Heart left ventricle (tissue), 16 donors: ENCODE data around the gene MEGF11. TPM values are rescaled to one million over a fixed set of nuclear protein-coding genes. Genes with fewer than 3 reads are reported as not detected.

ENCODE experiments used
- ATAC-seq, 4 donors: fragments of 200-7000 bp; cut with Tn5 transposase; one replicate each; pipeline ENCODE4 v1.9.1; 2020 to 2022; ENCODE audit warnings: moderate library complexity in 4 of 4, mild to moderate bottlenecking in 3 of 4, moderate number of reproducible peaks in 1 of 4
- DNase-seq, 5 donors: peaks; one replicate each; pipeline ENCODE4 v3.0.0-alpha.2; 2020
- H3K27ac ChIP-seq, 12 donors: fragments of 200-600 bp; sonication (generic) in 4 of 12; one replicate each; pipeline versions ENCODE4 v1.5.0 to v1.8.0; 2016 to 2022; ENCODE audit warnings: mild to moderate bottlenecking in 2 of 12
- H3K27me3 ChIP-seq, 9 donors: fragments of 200-600 bp; sonication (generic) in 2 of 9; one replicate each; pipeline versions ENCODE4 v1.5.1 to v1.8.0; 2016 to 2022; ENCODE audit warnings: mild to moderate bottlenecking in 3 of 9
- H3K36me3 ChIP-seq, 9 donors: fragments of 200-600 bp; sonication (generic) in 2 of 9; one replicate each; pipeline versions ENCODE4 v1.5.0 to v1.8.0; 2018 to 2022; ENCODE audit warnings: mild to moderate bottlenecking in 2 of 9
- H3K4me1 ChIP-seq, 12 donors: fragments of 200-600 bp; sonication (generic) in 4 of 12; one replicate each; pipeline versions ENCODE4 v1.5.0 to v1.8.0; 2016 to 2022; ENCODE audit warnings: mild to moderate bottlenecking in 3 of 12
- H3K4me3 ChIP-seq, 12 donors: fragments of 200-600 bp; sonication (generic) in 4 of 12; one replicate each; pipeline versions ENCODE4 v1.5.0 to v1.8.0; 2017 to 2022; ENCODE audit warnings: mild to moderate bottlenecking in 9 of 12, moderate library complexity in 4 of 12
- H3K9me3 ChIP-seq, 12 donors: fragments of 200-600 bp; sonication (generic) in 4 of 12; one replicate each; pipeline versions ENCODE4 v1.5.0 to v1.8.0; 2016 to 2022; ENCODE audit warnings: mild to moderate bottlenecking in 1 of 12
- POLR2A ChIP-seq, 2 donors: fragments of 450-650 bp; IDR thresholded peaks; one replicate each; pipeline ENCODE4 v1.6.1; 2017; ENCODE audit warnings: antibody characterized with exemption in 2 of 2, mild to moderate bottlenecking in 2 of 2, moderate library complexity in 2 of 2
- WGBS, 4 donors: extraction: QIAGEN DNeasy Blood & Tissue Kit in 2 of 4; methylation state at CpG; one replicate each; pipeline versions ENCODE4 v1.1.5 to v1.1.7; 2013 to 2018; 5-methylcytosine and 5-hydroxymethylcytosine counted together
- intact Hi-C, 10 donors: fragments of 100-400 bp; cut with DNase I; formaldehyde crosslinking; loops; one replicate each; pipeline versions ENCODE4 v1.11.1 to v1.14.2; 2022
- polyA plus RNA-seq, 2 donors: library from polyadenylated mRNA; stranded (reverse); fragments of 200-250 nt; gene quantifications; one replicate each; pipeline ENCODE4 v1.2.3, GENCODE V29; 2013
- total RNA-seq, 9 donors: library from RNA; depleted of rRNA in 2 of 9; stranded (reverse); fragments of >200 nt in 2 of 9; fragmentation: NEBNext Ultra II Directional in 3 of 9; extraction: Animal tissue kit (Norgen Biotek cat#: 25700) in 3 of 9; gene quantifications; one replicate each; pipeline versions ENCODE4 v1.1.0 to v1.2.4, GENCODE V29; 2016 to 2023
- TF ChIP-seq, protein P1 (sequence below), 12 donors: fragments of 200-600 bp; sonication (generic) in 4 of 12; IDR thresholded peaks; one replicate each; pipeline versions ENCODE4 v1.5.0 to v1.8.0; 2018 to 2022; ENCODE audit warnings: antibody characterized with exemption in 12 of 12, mild to moderate bottlenecking in 5 of 12
- donor health status: ischemic (EF 13 %, LVEDD 7.1; RV severe dilation, severe dysfunction).
- donor health status: healthy with polysubstance abuse.
- donor health status: DM: no; HTN: yes; CAD: no.
- donor health status: DM: no; HTN: no; CAD: no.
- donor health status: ischemic (EF 25% LVEDD 6.9; RV normal size, moderate dysfunction).
- donor health status: ischemic (EF 25% LVEDD 5.7; RV mildly dilated, moderate dysfunction).
- donor health status: healthy.
- donor health status: DM: yes; HTN: yes; CAD: no.
- donor health status: ischemic (EF 35%, LVEDD 5.7; RV mildly dilated, moderate dysfunction).
- donor health status: nonischemic (EF 11% LVEDD 7.7; RV severe dilation, severe dysfunction).
- donor health status: DM: yes; HTN: yes; CAD: no.
- donor health status: PGD.
- donor health status: ischemic (EF 29% LVEDD 5.4; RV normal size, mild dysfunction).
- donor health status: nonischemic (EF 23%, LVEDD 6.1; RV moderate dilation, normal function).

The MEGF11 gene
- total and polyA plus RNA-seq, 11 donors, result 0.07 TPM; not detected in 10

DNA sequence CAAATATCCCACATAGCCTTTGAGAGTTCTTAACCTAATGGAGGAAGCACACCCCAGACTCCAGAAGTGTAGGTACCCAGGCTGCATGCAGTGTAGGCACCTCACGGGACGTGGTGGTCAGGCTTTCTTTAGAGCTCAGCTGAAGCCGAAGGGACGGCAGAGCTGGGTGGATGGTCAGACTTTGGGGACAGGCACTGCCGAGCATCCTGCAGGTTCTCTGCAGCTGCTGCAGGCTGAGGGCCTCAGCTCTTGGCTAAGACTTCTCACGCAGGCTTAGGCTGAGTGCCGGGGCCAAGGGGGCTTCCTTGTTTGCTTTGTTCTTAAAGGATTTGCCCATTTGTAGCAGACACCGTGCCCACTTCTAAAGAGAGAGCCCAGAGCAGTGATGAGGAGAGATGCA is 207.2 kb downstream of the MEGF11 start:
- Histone ChIP-seq H3K27ac (no peak overlapping the region), H3K27me3 (peaks cover 0 to 26% (median 2%) of the 10 kb centered on the region in 9 donors), H3K9me3 (peaks cover 0 to 3% (median 0%) of the 10 kb centered on the region in 12 donors), H3K36me3 (no peaks in the 10 kb centered on the region), H3K4me1 (no peaks in the 10 kb centered on the region), H3K4me3 (no peak overlapping the region)
- DNase-seq (no peak), ATAC-seq (no peak)
- intact Hi-C loops, result no loop called here
- 76 to 85% (median 77%) methylated on average over 8 of the region's 8 CpGs for WGBS, 4 donors
- TF ChIP-seq, protein P1, sequence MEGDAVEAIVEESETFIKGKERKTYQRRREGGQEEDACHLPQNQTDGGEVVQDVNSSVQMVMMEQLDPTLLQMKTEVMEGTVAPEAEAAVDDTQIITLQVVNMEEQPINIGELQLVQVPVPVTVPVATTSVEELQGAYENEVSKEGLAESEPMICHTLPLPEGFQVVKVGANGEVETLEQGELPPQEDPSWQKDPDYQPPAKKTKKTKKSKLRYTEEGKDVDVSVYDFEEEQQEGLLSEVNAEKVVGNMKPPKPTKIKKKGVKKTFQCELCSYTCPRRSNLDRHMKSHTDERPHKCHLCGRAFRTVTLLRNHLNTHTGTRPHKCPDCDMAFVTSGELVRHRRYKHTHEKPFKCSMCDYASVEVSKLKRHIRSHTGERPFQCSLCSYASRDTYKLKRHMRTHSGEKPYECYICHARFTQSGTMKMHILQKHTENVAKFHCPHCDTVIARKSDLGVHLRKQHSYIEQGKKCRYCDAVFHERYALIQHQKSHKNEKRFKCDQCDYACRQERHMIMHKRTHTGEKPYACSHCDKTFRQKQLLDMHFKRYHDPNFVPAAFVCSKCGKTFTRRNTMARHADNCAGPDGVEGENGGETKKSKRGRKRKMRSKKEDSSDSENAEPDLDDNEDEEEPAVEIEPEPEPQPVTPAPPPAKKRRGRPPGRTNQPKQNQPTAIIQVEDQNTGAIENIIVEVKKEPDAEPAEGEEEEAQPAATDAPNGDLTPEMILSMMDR (IDR thresholded peaks at IDR 0.05), result no peak
- TF ChIP-seq POLR2A (IDR thresholded peaks at IDR 0.05), result no peak

DNA sequence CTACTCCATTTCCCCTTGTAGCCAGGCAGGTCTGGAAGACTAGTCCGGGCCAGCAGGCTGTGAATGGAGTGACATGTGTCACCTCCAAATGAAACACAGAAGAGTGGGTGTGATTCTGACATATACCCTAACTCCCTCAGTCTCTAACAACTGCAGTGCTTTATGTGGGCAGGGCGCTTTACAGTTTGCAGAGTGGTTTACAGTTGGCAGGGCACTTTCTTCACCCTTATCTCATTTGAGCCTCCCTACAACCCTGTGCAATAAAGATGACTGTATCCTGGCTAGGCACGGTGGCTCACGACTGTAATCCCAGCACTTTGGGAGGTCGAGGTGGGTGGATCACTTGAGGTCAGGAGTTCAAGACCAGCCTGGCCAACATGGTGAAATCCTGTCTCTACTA is 208.0 kb downstream of the MEGF11 start:
- H3K9me3 ChIP-seq, result peaks cover 0 to 3% (median 0%) of the 10 kb centered on the region in 12 donors
- DNase-seq (no peak), ATAC-seq (no peak)
- H3K4me1 ChIP-seq, result no peaks in the 10 kb centered on the region
- H3K36me3 ChIP-seq, result no peaks in the 10 kb centered on the region
- TF ChIP-seq POLR2A (IDR thresholded peaks at IDR 0.05), result no peak
- TF ChIP-seq, protein P1 (IDR thresholded peaks at IDR 0.05), result no peak
- H3K4me3 ChIP-seq, result no peak overlapping the region
- H3K27me3 ChIP-seq, result peaks cover 0 to 31% (median 4%) of the 10 kb centered on the region in 9 donors
- no peak overlapping the region for H3K27ac ChIP-seq
- intact Hi-C loops, result no loop called here
- WGBS, 4 donors, result 68 to 87% (median 77%) methylated on average over 5 of the region's 5 CpGs

DNA sequence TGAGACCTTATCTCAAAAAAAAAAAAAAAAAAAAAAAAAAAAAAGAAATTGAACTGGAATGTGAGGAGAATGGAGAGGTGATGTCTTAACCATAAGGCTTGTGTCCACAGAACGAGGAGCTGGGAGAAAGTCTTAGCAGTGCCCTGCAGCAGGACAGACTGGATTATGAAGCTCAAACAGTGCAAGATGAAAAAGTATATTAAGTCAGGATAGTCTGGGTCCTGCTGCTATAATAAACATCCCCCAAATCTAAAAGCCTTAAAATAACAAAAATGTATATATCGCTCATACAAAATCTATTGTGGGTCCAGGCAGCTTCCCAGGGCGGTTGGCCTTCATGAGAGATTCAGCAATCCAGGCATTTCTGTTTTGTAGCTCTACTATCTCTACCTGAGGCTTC is 208.7 kb downstream of the MEGF11 start:
- Histone ChIP-seq H3K9me3 (peaks cover 0 to 3% (median 0%) of the 10 kb centered on the region in 12 donors), H3K4me1 (no peaks in the 10 kb centered on the region), H3K27ac (no peak overlapping the region), H3K36me3 (no peaks in the 10 kb centered on the region), H3K4me3 (no peak overlapping the region), H3K27me3 (peaks cover 0 to 28% (median 4%) of the 10 kb centered on the region in 9 donors)
- no peak for DNase-seq
- 73 to 89% (median 84%) methylated on average over 3 of the region's 3 CpGs for WGBS, 4 donors
- intact Hi-C loops, result no loop called here
- TF ChIP-seq POLR2A (IDR thresholded peaks at IDR 0.05), result no peak
- TF ChIP-seq, protein P1 (IDR thresholded peaks at IDR 0.05), result no peak
- no peak for ATAC-seq

DNA sequence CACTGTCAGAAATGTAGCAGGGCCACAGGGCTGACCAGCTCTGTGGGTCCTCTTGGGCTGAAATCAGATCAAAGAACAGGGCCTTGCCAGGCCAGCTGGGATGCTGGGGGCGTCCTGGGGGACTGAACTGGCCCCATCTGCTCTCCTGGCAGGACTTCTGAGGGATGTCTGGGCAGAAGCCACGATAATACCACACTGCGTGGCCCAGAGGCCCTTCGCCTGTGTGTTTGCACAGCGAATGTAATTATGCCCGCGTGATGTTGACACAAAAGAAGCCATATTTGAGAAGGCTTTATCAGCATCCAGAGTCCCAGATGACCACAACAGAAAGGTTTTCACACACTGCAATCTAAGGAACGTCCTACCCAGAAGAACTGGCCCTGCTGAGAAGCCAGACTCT is 210.3 kb downstream of the MEGF11 start:
- H3K27ac ChIP-seq, result no peak overlapping the region
- no peak for DNase-seq
- TF ChIP-seq, protein P1 (IDR thresholded peaks at IDR 0.05), result no peak
- TF ChIP-seq POLR2A (IDR thresholded peaks at IDR 0.05), result no peak
- no peak overlapping the region for H3K4me3 ChIP-seq
- no peak for ATAC-seq
- intact Hi-C loops, result no loop called here
- H3K4me1 ChIP-seq, result no peaks in the 10 kb centered on the region
- H3K27me3 ChIP-seq, result peaks cover 0 to 37% (median 4%) of the 10 kb centered on the region in 9 donors
- WGBS, 4 donors, result 62 to 77% (median 69%) methylated on average over 8 of the region's 8 CpGs
- no peaks in the 10 kb centered on the region for H3K36me3 ChIP-seq
- H3K9me3 ChIP-seq, result peaks cover 0 to 3% (median 0%) of the 10 kb centered on the region in 12 donors
